DOHH2 (cell line): ENCODE data around the gene MED10.

Experiments used
- H3F3A ChIP-seq: fragments of 200-600 bp; sonication (generic), shearing (Covaris generic); 2 replicates; pipeline ENCODE4 v1.6.0; 2016; ENCODE audit warnings: antibody characterized with exemption, mild to moderate bottlenecking; ENCODE audit not compliant: control insufficient read depth, insufficient read depth
- H3K27ac ChIP-seq: fragments of 200-600 bp; sonication (generic); 2 replicates; pipeline ENCODE4 v1.5.1; 2014; ENCODE audit warnings: low read depth, mild to moderate bottlenecking, low read length, moderate library complexity
- H3K27me3 ChIP-seq: fragments of 200-600 bp; sonication (generic); 2 replicates; pipeline ENCODE4 v1.6.1; 2014; ENCODE audit warnings: mild to moderate bottlenecking, low read length, mixed read lengths; ENCODE audit not compliant: control insufficient read depth
- H3K36me3 ChIP-seq: fragments of 200-600 bp; sonication (generic); 2 replicates; pipeline ENCODE4 v1.6.1; 2014; ENCODE audit warnings: mild to moderate bottlenecking, low read length, moderate library complexity, mixed read lengths; ENCODE audit not compliant: control insufficient read depth
- H3K4me1 ChIP-seq: fragments of 200-600 bp; sonication (generic); 2 replicates; pipeline ENCODE4 v1.6.1; 2014; ENCODE audit warnings: mild to moderate bottlenecking, low read length, mixed read lengths; ENCODE audit not compliant: control insufficient read depth
- H3K4me2 ChIP-seq: fragments of 200-600 bp; sonication (generic); 2 replicates; pipeline ENCODE4 v1.6.0; 2014; ENCODE audit warnings: mild to moderate bottlenecking, low read length, moderate library complexity
- H3K4me3 ChIP-seq: fragments of 200-600 bp; sonication (generic); 2 replicates; pipeline ENCODE4 v1.5.1; 2014; ENCODE audit warnings: mild to moderate bottlenecking, low read length, mixed read lengths
- H3K79me2 ChIP-seq: fragments of 200-600 bp; sonication (generic); 2 replicates; pipeline ENCODE4 v1.6.1; 2014; ENCODE audit warnings: mild to moderate bottlenecking, low read length, mixed read lengths; ENCODE audit not compliant: control insufficient read depth
- H3K9me2 ChIP-seq: fragments of 200-600 bp; sonication (generic); replicated peaks from 2 replicates; pipeline ENCODE4 v1.6.1; 2014; ENCODE audit warnings: mild to moderate bottlenecking, low read length, mixed read lengths; ENCODE audit not compliant: control insufficient read depth
- H3K9me3 ChIP-seq: fragments of 200-600 bp; sonication (generic); 2 replicates; pipeline ENCODE4 v1.6.1; 2014; ENCODE audit warnings: antibody characterized with exemption, low read length, mixed read lengths; ENCODE audit not compliant: control insufficient read depth, insufficient read depth
- H4K20me1 ChIP-seq: fragments of 200-600 bp; sonication (generic); 2 replicates; pipeline ENCODE4 v1.6.0; 2014; ENCODE audit warnings: low read depth, mild to moderate bottlenecking, antibody characterized with exemption, low read length, moderate library complexity; ENCODE audit not compliant: control insufficient read depth, insufficient read depth
- CTCF ChIP-seq: fragments of 200-600 bp; sonication (generic); IDR thresholded peaks from one replicate; pipeline ENCODE4 v1.5.1; 2014; ENCODE audit warnings: antibody characterized with exemption, mild to moderate bottlenecking, low read depth, low read length; ENCODE audit not compliant: poor library complexity, severe bottlenecking
- EZH2phosphoT487 ChIP-seq: fragments of 200-600 bp; sonication (generic); IDR thresholded peaks from 2 replicates; pipeline ENCODE4 v1.6.1; 2017; ENCODE audit warnings: borderline replicate concordance, mild to moderate bottlenecking, antibody characterized with exemption, low read length, moderate library complexity, mixed read lengths

MED10 gene

GRCh38 chr5:6424110-6424659 is 45.8 kb upstream of the MED10 start:
- no peaks in the 10 kb centered on the region for H3K9me2 ChIP-seq
- no peaks in the 10 kb centered on the region for H3K9me3 ChIP-seq
- H3K4me2 ChIP-seq = no peak overlapping the region
- no peak overlapping the region for H3K27ac ChIP-seq
- 0 out of 2 replicates have a peak, but pooled peaks cover 2% of the 10 kb centered on the region for H3K27me3 ChIP-seq
- H3K4me1 ChIP-seq = no peaks in the 10 kb centered on the region
- H3F3A ChIP-seq = no peaks in the 10 kb centered on the region
- H3K4me3 ChIP-seq = no peak overlapping the region
- TF ChIP-seq CTCF (no peak), EZH2phosphoT487 (no peak)
- no peaks in the 10 kb centered on the region for H3K79me2 ChIP-seq
- no peaks in the 10 kb centered on the region for H3K36me3 ChIP-seq
- no peaks in the 10 kb centered on the region for H4K20me1 ChIP-seq

GRCh38 chr5:6423327-6424109 is 45.2 kb upstream of the MED10 start:
- H4K20me1 ChIP-seq = no peaks in the 10 kb centered on the region
- H3K4me3 ChIP-seq = no peak overlapping the region
- no peaks in the 10 kb centered on the region for H3K79me2 ChIP-seq
- H3K27me3 ChIP-seq = 0 out of 2 replicates have a peak, but pooled peaks cover 2% of the 10 kb centered on the region
- no peaks in the 10 kb centered on the region for H3K9me2 ChIP-seq
- no peaks in the 10 kb centered on the region for H3K9me3 ChIP-seq
- H3K4me1 ChIP-seq = no peaks in the 10 kb centered on the region
- H3K27ac ChIP-seq = no peak overlapping the region
- no peak for TF ChIP-seq EZH2phosphoT487
- TF ChIP-seq CTCF = no peak
- no peaks in the 10 kb centered on the region for H3F3A ChIP-seq
- no peak overlapping the region for H3K4me2 ChIP-seq
- no peaks in the 10 kb centered on the region for H3K36me3 ChIP-seq

- H3K79me2 ChIP-seq = no peaks in the 10 kb centered on the region
- no peaks in the 10 kb centered on the region for H3K36me3 ChIP-seq
- no peaks in the 10 kb centered on the region for H4K20me1 ChIP-seq
- H3K4me1 ChIP-seq = no peaks in the 10 kb centered on the region
- no peak overlapping the region for H3K4me2 ChIP-seq
- TF ChIP-seq EZH2phosphoT487 (no peak), CTCF (no peak)
- no peaks in the 10 kb centered on the region for H3K9me2 ChIP-seq
- no peaks in the 10 kb centered on the region for H3F3A ChIP-seq
- H3K4me3 ChIP-seq = no peak overlapping the region
- no peaks in the 10 kb centered on the region for H3K9me3 ChIP-seq
- H3K27me3 ChIP-seq = no peaks in the 10 kb centered on the region
- H3K27ac ChIP-seq = no peak overlapping the region
Observed at GRCh38 chr5:6419340-6419852, 41.0 kb upstream of the MED10 start.
